ENCODE results near the gene LGR6.
A peak's percentile ranks its signal among the peaks of the same experiment; 100 is the strongest.
"Not testable (repeated sequence)": the region's sequence is repeated elsewhere in the genome, so short reads cannot be mapped to it uniquely, and the experiment has no call there.

The LGR6 gene

DNA sequence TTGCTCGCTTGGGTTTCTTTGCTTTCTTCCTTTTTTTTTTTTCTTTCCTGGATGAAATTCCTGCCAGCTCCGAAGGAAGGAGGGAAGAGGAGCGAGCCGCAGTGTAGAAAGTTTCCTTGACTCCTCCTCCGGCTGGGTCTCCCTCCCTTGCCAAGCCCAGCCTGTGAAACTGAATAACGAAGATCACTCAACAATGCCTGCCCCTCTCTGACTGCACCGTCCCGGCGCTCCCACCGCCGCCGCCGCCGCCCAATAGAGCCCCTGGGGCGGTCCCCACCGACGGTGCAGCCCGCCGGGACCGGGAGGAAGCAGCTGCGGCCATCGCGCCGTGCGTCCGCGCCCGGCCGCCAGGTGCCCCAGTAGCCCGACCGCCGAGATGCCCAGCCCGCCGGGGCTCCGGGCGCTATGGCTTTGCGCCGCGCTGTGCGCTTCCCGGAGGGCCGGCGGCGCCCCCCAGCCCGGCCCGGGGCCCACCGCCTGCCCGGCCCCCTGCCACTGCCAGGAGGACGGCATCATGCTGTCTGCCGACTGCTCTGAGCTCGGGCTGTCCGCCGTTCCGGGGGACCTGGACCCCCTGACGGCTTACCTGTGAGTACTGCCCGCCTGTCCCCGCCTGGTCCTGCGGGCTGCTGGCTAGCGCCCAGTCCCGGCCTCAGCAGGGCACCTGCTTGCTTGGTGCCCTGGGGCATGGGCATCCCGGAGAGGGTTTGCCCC lies at the start of gene LGR6:
Gene LGR6, plus strand, starts transcription at position 186 of the 714 bp plus-strand sequence. Its CDS starts 191 bp downstream, at position 377.
- DNase-seq, result no peak

DNA sequence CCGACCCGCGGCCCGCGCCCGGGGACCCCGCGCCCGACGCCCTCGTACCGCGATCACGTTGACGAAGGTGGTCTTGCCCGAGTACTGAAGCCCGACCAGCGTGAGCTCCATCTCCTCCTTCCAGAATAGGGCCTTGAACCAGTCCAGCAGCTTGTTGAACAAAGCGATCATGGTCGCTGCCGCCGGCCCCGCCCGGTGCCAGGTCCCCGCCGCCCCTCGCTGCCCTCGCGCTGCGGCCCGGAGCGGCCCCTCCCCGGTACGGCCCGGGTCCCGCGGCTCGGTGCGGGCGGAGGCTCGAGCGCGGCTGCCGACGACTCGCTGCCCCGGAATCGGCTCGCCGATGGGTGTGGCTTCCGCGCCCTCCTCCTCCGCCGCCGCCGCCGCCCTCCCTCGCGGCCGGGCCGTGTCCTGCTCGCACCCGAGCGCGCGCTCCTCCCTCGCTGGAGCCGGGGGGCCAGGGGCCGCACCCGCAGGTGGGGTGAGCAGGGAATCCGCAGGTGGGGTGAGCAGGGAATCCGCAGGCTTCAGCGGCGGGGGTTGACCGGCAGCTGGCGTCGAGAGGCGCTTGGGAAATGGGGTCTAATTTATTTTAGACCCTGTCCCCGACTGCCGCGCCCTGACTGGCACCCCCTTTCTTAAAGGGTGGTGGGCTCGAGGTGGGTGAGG lies 49.1 kb upstream of the LGR6 start, which contains the start of gene ARL8A:
Gene ARL8A, minus strand, starts transcription at position 336 of the 666 bp plus-strand sequence. Its CDS starts 165 bp downstream, at position 171.
- DNase-seq, result peak; percentile 65

DNA sequence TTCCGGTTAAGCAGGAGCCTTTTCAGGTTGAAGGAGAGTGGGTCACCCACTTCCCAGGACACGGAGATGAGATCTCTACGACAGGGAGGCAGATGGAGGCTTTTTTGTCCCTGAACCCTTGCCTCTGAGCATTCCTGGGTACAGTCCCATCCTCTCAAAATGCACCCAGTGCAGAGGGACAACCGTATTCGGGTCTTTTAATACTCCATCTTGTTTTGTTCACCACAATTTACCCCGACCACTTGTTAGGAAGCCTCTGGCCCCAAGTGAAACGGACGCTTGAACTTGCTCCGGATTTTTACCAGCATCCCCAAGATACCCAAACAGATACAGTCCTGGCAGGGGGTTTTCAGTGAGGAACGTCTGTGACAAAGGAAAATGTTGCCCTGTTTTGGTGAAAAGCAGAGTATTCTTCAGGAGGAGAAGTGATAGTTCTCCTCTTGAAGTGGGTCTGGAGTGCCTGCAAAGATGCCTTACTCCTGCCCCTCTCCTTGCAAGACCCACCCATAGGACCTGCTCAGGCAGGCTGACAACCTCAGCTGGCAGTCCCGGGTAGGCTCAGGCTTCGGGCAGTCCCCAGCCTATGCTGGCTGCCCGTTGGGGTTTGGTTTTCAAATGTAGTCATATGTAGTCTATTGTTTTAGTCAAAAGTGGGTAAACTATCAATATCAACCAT lies 48.4 kb upstream of the LGR6 start:
- no peak for DNase-seq

DNA sequence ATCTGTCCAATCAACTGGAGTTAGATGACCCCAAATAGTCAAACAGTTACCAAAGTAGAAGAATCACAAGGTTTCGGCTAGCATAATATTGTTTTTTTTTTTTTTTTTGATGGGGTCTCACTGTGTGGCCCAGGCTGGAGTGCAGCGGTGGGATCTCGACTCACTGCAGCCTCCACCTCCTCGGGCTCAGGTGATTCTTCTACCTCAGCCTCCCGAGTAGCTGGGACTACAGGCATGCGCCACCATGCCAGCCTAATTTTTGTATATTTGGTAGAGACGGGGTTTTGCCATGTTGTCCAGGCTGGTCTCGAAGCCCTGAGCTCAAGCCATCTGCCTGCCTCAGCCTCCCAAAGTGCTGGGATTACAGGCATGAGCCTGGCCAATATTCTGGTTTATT lies 47.9 kb upstream of the LGR6 start:
- DNase-seq, result not testable (repeated sequence)

GRCh38 chr1:202146279-202146678 lies 47.3 kb upstream of the LGR6 start:
- DNase-seq, result no peak

DNA sequence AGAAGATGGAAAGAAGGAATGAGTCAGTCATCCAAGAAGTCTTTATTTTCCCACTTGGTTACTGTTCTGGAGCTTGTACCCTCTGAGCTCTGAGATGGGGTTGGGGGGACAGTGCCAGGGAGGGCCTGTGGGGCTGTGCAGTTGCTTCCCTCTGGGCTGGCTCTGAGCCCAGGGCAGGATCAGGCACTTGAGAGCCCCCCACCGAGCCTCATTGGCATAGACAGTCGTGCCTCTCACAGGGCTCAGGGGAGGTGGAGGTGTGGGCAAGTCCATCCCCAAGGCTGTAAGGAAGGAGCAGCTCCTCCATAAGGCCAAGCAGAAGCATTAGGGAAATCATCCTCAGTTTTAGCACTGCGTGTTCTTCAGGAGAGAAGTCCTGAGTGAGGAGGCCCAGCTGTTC lies 46.6 kb upstream of the LGR6 start:
- DNase-seq, result no peak

DNA sequence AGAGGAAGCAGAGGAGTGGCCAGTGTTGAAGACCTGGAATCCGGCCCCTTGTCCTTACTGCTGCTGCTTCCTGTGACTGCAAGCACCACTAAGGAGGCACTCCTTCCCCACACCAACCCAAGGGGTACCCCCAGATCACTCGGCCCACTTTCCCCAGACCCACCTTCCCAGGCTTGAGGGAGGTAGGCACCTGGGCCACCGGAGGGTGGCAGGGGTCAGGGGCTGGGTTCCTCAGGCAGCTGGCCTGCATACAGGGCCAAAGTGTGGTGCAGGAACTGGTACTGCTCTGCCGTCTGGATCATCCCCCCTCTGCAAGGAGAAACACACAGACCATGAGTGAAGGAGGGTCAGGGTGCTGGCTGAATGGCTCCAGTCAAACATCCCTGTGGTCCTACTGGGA lies 45.2 kb upstream of the LGR6 start:
- DNase-seq, result no peak

DNA sequence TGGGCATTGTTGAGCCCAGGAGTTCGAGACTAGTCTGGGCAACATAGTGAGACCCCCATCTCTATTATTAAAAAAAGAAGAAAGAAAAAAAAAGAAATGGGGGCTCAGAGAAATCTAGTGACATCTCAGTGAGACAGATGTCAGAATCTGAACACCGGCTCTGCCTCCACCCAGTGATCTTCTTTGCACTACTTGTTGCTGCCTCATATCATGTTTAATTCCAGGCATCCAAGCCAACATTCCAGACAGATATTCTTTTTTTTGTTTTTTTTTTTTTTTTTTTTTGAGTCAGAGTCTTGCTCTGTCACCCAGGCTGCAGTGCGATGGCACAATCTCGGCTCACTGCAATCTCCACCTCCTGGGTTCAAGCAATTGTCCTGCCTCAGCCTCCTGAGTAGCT lies 44.0 kb upstream of the LGR6 start:
- DNase-seq, result no peak

DNA sequence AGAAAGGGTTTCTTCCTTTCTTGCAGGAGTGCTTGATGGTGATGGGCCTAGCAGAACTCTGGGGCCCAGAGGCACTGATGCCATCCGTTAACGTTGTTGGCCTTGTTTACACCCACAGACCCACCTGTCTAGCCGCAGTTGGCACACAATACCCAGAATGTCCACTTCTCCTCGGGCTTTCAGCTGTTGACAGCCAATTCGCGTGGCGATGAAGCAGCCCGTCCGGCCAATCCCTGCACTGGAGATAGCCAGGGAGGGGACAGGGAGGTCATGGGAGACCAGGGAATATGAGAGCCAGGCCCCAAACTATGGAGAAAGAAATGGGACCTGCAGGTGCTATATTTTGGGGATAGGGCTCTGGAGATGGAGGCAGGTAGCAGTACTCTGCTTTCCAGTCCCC lies 43.4 kb upstream of the LGR6 start:
- DNase-seq, result no peak

DNA sequence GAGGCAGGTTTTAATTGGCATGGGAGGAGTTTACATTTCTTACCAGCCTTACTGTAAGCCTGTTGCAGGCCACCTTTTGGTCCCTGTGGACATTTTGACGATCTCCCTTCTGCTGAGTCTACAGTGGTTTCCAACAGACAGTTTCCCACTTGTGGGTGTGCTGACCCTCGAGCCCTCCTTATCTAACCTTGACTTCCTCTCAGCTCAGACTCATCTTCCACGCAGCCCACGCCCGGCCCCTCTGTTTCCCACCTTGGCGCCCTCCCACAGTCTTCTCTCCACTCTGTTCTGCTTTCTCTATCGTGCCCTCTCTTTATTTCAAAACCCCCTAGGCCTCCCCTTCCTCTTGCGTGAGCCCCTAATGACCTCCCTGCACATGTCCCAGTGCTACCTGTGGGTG lies 43.0 kb upstream of the LGR6 start:
- DNase-seq, result no peak

- DNase-seq, result no peak
Observed at GRCh38 chr1:202151045-202151444, 42.6 kb upstream of the LGR6 start.

DNA sequence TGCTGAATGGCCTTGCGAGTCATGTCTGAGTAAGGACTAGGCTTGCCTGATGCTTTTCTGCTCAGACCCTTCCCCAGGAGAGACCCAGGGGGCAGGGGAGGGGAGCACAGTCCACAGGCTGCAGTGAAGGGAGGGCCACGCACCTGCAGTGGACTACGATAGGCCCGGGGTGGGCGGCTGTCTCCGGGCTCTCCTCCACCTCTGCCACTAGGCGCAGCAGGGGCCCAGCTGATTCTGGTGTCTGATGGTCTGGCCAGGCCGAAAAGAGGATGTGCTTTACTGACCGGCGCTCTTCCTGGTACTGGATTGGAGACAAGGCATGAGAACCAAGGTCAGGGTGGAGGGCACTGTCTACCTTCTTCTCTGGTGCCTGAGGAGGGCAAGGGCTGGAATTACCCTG lies 41.2 kb upstream of the LGR6 start:
- no peak for DNase-seq

GRCh38 chr1:202153284-202153683 lies 40.3 kb upstream of the LGR6 start:
- no peak for DNase-seq

DNA sequence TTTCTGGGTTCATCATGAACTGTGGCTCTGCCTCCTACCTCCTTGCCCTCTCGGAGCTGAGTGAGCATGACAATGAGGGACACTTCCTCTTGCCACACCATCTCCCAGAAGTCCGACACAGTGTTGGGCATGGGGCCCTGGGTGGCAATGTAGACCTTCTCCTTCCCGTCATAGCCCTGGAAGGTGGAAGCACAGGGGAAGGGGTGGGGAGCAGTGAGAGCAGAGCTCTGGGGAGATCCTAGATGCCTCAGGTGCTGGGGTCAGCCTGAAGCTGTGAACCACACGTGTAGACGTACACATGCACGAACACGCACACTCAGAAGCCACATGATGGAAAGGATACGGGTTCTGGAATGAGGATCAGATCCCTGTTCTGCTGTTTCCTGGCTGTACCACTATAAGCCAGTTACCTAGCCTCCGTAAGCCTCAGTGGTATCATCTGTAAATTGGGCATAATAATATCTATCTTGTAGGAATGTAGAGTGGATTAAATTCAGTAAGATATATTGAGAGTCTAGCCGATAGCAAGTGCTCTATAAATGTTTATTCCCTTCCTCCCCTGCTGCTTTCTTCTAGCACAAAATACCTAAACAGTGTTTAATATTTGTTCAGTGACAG lies 39.3 kb upstream of the LGR6 start:
- no peak for DNase-seq

DNA sequence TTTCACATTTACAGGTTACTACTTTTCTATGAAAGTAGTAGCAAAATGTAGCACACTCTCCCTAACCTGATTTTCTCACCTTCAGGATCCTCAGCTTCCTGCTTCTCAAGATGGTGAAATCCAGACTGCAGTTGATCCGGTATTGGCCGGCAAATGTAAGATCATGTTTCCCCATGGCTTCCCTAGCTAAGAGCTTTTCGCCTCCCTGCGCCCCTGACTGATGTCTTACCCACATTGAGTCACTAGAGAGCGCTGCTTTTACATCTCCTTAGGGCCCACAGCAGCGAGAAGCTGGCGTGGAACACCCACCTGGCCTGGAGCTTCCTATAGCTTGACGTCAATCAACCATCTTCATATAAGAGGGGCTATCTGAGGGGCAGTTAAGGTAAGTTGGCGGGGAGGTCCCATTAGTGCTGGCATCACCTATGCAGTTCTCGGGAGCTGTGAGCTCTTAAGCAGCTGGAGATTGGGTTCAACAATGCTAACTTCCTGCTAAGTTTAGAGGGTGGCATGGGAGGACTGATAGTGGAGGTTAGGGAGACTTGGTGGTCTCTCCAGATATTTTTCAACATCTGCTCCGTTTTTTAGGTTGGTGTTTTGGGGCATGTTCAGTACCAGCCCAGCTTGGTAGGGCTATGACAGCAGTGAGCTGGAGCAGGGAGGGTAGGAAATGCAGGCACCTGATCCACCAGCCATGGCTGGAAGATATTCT lies 38.7 kb upstream of the LGR6 start:
- DNase-seq, result peak; percentile 85

DNA sequence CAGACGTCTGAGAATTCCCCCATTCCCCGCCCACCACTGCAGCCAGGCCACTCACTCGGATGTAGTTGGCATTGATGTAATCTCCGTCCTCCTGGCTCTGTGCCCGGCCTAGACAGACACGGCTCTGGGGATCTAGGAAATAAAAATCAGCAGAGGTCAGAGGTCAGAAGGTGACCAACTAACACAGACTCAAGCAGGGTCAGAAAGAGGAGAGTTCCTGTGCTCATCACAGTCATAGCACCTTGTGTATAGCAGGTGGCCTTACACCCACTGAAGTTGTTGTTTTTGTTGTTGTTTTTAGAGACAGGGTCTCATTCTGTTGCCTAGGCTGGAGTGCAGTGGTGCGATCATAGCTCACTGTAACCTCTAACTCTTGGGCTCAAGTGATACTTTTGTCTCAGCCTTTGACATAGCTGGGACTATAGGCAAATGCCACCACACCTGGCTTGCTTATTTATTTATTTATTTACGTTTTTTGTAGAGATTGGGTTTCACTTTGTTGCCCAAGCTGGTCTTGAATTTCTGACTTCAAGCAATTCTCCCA lies 38.0 kb upstream of the LGR6 start:
- DNase-seq, result no peak

GRCh38 chr1:202156590-202156989 lies 37.0 kb upstream of the LGR6 start:
- no peak for DNase-seq

- no peak for DNase-seq
Observed at GRCh38 chr1:202157945-202158344, 35.7 kb upstream of the LGR6 start.

GRCh38 chr1:202158810-202159533 lies 34.6 kb upstream of the LGR6 start:
- no peak for DNase-seq

- DNase-seq, result no peak
Observed at GRCh38 chr1:202159534-202160371, 33.8 kb upstream of the LGR6 start.

DNA sequence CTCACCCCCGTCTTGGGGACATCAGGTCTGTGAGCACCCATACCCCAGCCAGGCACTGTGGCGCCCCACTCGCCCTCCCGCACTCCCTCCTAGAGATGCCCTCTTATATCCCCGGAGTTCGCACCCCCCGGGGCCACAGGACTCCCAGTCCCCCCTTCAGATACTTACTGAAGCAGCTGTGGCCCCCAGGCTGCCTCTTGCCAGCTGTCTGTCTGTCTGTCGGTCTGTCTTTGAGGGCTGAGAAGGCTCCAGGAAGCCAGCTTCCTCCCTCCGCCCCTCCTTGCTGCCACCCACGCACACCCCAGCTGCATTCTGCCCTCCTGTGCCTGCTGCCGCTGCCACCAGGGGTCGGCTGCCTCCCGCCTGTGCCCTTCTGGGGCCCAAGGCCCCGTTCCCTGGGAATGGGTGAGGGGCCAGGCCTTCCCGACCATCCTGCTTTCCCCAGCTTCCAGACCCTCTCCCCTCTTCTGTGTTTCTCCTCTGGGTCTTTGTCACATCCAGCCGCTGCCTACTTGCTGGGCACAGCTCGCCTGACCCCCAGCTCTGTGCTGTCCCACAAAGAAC lies 33.1 kb upstream of the LGR6 start, which contains the start of gene PTPN7:
Gene PTPN7, minus strand, starts transcription at position 226 of the 564 bp plus-strand sequence. CDS start 1,200 bp downstream, outside the sequence.
- no peak for DNase-seq

All from NCI-H1436 (cell line).